NOMO-1 treated with dmso at 0.1 percent for 144 hours (cell line): ENCODE measurements around the gene IQCN.
"Not testable (repeated sequence)": the region's sequence is repeated elsewhere in the genome, so short reads cannot be mapped to it uniquely, and the experiment has no call there.

Source experiments
- DNase-seq: peaks from one replicate; lab custom pipeline; 2025; ENCODE audit not compliant: unreplicated experiment; lab: John Stamatoyannopoulos, UW

IQCN gene

DNA sequence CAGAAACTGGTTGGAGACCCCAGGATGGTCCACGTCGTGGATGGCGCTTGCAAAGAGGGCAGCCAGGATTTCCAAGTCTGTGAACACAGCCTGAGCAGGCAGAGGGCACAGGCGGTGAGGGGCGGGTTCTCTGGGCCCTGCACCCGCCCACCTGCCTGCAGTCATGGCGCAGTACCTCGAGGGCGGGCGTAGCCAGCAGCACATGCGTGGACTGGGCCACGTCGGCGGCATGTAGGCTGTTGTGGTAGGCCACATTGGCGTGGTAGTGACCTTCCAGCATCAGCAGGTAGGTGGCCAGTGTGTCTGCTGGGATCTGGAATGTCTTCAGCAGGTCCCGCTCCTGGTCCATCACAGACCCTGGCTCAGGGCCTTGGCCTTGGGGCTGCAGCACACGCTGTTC is 56.1 kb downstream of the IQCN start:
- no peak for DNase-seq

GRCh38 chr19:18216789-18217188 is 57.5 kb downstream of the IQCN start:
- no peak for DNase-seq

GRCh38 chr19:18214779-18215433 is 59.3 kb downstream of the IQCN start:
- DNase-seq = no peak

- DNase-seq = no peak
Measured at GRCh38 chr19:18211683-18212082, 62.6 kb downstream of the IQCN start.

- not testable (repeated sequence) for DNase-seq
Measured at GRCh38 chr19:18209912-18210311, 64.3 kb downstream of the IQCN start.

DNA sequence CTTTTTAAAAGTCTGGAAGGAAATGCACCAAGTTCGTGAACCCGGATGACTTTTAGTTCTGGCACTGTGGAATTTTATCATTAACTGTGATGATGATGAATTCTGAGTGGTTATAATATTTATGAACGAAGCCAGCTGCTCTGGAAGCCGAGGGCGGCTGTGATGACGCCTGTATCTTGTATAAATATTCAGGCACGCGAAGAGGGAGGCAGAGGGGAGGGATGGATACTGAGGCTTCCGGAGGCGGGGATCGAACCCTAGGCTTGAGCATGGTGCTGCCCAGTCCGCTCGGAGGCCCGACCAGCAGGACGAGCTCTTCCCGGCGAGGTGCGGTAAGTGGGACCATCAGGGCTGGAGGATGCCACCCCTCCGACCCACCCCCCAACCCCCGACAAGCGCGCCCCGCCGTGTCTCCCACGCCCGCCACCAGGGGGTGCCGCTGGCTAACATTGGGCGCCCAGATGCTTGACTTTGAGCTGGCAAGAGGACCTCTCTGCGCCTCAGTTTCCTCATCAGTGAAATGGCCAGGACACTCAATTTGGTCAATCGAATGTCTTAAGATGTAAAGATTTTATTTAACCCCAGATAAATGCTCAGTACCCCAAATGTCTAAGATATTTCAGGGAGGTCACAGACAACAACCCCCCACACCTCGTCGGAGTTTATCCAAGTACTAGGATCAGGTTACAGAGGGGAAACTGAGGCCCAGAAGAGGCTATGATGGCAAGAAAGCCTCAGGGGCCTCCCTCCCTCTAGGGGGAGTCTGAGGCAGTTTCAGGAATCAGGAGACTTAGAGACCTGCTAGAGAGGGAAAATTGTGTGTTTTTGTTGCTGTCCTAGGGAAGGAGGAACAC is 65.9 kb downstream of the IQCN start:
- no peak for DNase-seq
